ENCODE results near the gene TRAF1.

TRAF1 gene

DNA sequence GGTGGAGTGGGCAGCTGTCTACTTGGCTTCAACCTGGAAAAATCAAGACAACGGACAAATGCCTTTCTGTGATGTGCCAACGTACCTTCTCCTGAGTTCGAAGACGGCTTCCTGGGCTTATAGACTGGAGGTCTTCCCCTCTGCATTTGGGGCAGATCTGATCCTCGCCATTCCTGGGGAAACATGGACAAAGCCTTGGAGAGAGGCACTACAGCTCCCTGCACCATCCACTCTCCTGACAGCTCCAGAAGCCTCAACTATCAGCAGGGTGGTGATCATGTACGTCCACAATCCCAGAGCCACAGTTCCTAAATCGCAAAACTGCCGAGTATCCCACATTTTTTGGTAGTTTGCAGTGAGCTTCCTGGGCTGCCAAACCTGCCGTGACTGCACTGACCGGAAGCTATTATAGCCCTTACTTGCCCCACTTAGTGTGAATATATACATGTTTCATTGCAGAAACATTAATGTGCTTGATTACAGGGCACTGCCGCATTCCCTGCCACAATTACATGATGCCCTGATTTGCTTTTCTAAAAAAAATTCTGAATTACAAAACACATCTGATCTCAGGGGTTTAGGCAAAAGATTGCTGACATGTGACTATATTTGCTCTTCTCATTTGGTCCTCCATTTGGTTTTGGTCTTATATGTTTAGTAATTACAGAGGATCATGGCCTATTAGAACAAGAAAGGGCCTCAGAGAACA, 2.8 kb downstream of the TRAF1 start:
- DNase-seq (ENCODE audit: low read depth), result no peak

DNA sequence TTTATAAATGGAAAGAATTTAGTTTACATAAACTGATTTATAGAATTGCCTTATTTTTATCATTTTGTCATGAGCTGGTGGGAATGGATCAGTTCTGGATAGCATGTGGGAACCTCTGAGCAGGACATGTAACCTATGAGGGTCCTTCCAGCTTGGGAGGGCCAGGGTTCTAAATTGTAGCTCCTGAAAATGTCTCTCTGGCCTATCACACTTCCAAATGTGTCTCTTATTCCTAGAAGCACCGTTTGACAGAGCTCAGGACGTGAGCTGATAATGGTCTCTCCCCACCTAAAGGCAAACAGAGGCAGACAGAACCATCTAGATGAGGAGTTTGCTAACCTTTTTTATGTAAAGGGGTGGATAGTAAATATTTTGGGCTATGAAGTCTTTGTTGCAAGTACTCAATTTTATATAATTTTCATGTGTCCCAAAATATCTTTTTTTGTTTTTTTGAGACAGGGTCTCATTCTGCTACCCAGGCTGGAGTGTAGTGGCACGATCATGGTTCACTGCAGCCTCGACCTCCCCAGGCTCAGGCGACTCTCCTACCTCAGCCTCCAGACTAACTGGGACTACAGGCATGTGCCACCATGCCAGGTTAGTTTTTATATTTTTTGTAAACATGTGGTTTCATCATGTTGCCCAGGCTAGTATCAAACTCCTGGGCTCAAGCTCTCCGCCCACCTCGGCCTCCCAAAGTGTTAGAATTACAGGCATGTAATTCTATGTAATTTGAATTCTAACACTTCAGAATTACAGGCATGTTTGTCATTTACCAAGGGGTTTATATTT, 4.0 kb downstream of the TRAF1 start:
- DNase-seq (ENCODE audit: low read depth), result no peak

DNA sequence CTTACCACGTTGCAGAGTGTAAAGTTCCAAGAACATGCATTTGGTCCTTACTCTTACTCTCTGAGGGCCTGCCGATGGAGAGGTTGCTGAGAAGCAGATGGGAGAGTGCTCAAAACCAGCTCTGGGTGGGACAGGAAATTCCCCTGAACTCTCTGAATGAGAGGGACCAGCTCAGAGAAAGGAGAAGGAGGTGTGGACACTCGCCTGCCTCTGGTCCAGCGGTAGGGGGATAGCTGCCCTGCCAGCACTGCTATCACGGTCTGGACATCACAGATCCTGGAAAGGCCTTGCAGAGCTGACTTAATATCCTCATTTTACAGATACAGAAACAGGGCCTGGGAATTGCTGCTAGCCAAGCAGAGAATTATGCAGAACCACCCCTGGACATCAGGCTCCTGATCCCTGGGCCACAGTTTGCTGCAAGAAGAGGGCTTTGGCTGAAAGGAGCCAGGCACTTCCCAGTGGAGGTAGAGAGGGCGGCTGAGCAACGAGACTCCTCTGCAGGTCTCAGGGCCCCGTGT, 4.9 kb downstream of the TRAF1 start:
- no peak for DNase-seq (ENCODE audit: low read depth)

DNA sequence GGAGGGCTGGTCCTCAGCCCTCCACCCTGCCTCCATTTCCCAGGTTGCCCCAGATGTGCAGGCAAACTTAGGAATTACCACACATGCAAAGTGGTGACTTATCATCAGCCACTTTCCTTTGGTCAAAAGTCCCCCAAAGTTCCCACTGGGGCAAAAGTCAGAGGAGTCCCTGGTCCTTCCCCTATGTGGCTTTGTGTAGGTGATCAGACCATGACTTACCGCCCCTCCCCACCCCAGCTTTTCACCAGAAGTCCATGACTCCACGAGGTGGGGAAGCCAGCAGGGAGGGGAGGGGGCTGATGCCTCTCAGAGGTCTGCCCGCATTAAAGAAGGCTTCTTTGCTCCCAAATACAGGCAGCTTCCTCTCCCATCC, 5.8 kb downstream of the TRAF1 start:
- DNase-seq (ENCODE audit: low read depth), result no peak

DNA sequence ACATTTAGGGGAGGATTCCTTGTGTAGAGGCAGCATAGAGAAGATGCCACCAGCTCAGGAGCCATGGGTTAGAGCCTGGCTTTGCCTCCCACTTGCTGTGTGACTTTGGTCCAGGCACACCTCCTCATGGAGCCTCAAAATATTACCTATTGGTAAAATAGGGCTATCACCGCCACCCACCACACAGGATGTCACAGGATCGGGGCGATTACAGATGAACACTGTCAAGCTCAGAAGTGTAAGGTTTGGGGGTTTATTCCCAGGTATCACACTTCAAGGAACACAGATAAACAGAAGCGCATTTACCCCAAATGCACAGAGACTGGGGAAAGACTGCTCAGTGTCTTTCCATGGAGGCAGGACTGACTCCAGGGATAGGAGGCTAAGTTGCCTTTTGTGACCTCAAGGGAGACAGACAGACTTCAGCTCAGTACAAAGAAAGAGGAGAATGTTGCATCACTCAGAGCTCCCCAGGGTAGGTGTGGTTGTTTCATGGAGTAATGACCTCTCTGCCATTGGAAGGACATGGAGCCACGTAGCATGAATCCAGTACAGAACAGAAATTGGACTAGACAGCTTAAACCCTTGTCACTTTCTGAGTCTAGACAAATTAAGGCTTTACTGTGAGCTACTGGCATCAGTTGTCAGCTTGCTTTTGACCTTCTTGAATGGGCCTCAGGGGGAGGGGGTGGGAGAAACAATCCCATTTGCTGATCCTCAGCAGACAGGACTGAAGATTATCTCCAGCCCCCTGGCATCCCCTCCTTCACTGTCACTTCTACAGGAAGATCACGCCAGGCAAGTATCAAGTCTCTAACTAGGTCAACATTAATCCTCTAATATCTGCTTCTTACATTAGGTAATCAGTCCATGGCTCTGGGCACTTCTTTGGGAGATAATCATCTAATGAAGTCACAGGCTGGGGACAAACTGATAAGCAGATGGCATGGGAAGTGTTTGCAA, 6.5 kb downstream of the TRAF1 start:
- no peak for DNase-seq (ENCODE audit: low read depth)

DNA sequence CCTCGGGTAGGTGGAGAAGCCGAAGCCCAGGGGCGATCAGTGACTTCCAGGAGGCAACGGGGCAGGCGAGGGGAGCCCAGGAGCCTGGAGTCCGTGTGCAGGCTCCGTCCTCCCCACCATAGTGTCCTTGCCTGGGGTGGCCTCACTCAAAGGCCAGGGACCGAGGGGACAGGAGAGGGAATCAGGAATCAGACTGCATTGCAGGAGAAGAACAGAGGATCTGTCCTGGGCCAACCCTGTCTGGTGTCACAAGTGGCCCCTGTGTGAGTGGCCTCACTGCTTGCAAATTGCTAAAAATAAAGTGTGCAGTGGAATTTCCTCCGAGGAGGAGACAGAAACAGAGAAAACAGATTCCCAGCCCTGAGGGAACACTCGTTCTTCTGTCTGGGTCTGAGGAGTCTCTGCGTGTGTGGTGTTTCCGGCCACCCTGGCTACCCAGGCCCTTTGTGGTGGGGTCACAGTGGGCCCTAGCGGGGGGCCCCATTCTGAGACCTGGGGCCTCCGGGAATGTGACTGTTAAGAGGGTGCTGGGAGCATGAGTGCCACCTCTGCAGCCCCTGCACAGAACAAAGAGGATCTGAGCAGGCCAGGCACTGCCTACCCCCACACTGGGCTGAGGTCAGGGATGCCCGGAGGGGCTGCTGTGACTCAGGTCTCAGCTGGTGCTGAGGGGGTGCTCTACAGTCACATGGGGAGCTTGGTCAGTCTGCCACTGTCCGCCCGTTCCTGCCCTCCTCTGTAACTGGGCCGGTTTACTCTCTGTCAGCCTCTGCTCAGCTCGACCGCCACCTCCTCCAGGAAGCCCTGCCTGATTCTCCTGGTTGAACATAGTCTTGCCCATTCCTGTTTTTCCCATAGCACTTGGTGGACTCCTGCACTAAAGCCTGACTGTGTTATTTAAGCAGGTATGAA, 7.4 kb downstream of the TRAF1 start:
- DNase-seq (ENCODE audit: low read depth), result peak; percentile 70

DNA sequence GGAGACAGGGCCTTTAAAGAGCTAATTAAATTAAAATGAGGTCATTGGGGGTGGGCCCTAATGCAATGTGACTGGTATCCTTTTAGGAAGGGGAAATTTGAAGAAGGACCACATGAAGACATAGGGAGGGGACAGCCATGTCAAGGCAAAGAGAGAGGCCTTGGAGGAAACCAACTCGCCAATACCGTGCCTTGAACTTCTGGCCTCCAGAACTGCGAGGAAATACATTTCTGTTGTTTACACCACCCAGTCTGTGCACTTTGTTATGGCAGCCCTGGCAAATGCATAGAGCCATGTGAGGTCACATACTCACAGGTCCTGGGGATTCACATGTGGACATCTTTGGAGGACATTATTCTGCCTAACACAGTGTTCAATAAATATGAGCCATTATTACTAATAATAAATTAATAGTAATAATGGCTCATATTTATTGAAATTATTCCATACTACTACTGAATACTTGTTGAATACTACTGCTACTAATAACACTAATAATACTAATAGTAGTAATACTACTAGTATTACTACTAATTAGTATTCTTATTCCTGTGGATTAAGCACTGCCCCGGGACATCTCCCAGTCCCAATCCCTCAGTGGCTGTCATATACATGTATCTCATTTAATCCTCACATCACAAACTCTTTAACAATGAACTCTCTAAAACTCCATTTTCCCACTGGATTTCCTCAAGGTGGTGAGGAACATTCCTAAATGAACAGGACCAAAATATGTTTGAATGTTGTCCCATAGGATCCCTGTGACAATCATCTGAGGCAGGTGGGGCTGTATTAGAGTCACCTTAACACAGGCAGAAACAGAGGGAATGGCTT, 8.4 kb downstream of the TRAF1 start:
- no peak for DNase-seq (ENCODE audit: low read depth)

DNA sequence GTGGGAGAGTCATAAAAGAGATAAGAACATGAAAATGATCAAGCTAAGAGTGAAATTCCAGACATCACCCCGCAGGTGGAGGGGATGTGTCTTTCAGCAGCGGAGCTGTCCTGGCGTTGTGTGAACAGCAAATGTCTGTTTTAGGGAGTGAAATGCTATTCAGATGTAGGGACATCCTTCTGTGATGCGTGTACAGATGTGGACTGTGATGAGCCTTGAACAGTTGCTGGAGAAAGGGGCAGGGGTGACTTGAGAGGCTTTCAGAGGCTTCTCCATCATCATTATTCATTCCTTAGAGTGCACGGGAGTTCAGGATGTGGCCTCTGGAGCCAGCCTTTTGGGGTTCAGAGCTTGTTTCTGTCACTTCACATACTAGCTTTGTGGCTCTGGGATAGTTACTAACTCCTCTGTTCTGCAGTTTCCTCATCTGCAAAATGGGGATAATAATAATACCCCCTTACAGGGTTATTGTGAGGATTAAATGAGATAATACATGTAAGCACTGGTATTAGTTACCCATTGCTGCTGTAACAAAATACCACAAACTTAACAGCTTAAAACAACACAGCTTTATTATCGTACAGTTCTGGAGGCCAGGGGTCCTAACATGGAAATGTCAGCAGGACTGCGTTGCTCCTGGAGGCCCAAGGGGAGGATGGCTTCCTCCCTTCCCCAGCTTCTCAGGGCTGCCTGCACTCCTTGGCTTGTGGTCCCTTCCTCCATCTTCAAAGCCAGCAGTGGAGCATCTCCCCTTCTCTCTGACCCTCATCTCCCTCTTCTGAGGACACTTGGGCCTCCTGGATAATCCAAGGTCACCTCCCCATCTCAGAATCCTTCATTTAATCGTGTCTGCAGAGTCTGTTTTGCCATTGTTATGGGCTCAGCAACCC, 9.4 kb downstream of the TRAF1 start:
- DNase-seq (ENCODE audit: low read depth), result no peak

DNA sequence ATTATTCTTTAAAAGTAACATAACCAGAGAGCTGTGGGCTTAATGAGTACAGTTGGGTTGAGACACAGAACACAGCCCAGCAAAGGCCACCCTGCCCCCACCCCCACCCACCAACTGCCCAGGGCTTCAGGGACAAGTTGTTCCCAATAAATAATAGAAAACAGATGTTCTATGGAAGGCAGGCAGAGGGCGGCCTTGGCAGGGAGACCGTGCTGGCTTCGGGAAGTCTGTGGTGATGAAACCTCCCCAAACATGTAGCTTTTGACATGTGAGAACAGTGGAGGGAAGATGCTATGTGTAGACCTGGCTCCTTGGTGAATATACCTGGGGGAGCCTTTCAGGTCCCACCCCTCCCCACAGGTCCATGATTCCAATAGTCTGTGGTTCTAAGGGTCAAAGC, 10.0 kb downstream of the TRAF1 start:
- DNase-seq (ENCODE audit: low read depth), result no peak

DNA sequence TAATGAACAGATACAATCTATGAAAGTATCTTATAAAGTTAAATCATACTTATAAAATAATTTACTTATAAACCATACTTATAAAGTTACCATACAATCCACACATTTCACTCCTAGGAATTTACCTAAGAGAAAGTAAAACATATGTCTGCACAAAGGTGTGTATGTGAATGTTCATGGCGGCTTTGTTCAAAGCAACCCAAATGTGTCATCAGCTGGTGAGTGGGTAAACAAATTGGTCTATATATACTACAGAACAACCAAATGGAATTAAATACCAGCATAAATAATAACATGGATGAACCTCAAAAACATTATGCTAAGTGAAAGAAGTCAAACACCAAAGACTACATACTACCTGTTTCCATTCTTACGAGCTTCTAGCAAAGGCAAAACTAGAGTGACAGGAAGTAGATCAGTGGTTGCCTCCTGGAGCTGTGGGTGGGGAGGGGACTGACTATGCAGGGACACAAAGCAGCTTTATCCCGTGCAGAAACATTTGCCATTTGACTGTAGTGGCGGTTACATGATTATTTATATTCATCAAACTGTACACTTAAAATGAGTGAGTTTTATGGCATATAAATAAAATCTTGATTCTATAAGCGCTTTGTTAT, 10.6 kb downstream of the TRAF1 start:
- DNase-seq (ENCODE audit: low read depth), result no peak

DNA sequence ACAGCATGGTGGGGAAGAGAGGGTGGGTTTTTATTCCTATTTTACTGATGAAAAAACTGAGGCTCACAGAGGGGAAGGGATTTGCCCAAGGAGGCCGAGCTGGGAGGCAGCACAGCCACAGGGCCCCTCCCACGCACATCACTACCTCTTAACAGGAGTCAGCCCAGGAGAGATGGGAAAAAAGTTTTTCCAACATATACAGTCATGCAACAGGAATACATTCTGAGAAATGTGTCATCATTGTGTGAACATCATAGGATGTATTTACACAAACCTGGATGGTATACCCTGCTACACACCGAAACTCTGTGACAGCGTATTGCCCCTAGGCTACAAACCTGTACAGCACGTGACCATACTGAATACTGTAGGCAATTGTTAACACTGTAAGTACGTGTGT, 11.6 kb downstream of the TRAF1 start:
- peak; percentile 85 for DNase-seq (ENCODE audit: low read depth)

DNA sequence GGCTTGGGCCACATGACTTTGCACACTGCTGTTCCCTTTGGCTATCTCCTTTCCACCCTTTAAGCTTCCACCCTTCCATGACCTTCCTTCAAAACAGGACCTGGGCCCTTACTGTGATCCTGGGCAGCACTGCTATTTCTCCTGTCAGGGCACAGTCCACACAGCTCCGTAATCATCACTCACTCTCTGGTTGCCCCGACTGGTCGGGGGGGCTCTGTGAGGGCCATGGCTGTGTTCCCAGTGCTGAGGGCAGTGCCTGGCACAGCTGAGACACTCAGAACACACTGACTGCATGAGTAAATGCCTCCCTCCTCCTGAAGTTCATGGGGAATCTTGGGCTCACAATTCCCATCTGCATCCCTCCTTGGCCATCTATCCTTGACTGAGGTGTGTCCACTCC, 12.2 kb downstream of the TRAF1 start:
- DNase-seq (ENCODE audit: low read depth), result no peak

DNA sequence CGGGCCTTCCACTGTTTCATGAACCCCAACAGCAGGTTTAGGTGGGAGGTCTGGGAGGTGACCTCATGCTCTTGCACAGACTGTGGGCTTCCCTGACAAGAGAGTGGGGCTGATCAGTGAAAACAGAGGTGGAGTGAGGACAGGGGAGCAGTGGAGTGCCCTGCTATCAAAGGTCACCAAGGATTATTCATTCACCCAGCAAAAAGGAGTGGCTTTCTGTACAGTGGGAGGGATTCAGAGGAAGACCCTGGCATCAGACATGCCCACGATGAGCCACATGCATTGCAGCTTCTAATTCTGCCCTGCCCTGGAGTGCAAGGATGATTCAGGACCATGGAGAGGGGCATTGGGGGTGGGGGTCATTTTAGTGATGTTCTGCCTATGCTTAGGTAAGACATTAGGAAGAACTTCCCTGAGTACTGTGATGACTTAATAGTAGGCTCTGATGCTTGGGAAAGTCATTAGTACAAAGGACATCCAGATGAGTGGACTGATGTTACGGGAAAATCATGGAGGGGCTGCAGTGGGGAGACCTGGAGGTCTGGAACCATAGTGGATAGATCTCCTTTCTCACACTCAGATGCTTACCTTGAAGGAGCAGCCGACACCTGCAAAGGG, 12.8 kb downstream of the TRAF1 start:
- DNase-seq (ENCODE audit: low read depth), result no peak

DNA sequence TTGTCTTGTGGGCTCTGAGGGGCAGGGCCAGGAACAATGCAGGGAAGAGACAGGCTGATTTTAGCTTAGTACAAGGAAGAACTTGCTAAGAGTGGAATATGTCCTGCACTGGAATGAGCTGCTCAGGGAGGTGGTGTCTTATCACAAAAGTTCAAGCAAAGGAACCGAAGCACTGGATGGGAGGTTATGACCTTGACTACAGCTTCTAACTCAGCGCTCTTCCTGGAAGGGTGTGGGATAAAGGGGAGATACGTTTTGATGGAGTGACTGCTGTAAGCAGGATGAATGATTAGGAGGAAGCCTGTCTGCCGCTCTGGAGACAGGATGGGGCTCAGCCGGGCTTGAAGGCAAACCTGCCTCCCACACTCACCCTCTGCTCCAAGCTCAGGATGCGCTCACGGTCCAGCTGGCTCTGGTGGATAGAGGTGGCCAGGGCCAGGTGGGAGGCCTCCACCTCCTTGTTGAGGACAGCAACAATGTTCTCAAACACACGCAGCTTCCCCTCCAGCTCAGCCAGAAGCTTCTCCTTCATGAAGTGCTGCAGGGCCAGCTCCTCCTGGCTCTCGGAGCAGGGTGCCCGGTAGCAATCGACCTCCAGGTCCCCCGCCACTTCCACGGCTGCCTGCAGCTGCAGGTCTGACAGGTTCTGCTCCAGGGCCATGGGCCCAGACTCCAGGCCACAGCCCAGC, 13.5 kb downstream of the TRAF1 start:
- DNase-seq (ENCODE audit: low read depth), result no peak

DNA sequence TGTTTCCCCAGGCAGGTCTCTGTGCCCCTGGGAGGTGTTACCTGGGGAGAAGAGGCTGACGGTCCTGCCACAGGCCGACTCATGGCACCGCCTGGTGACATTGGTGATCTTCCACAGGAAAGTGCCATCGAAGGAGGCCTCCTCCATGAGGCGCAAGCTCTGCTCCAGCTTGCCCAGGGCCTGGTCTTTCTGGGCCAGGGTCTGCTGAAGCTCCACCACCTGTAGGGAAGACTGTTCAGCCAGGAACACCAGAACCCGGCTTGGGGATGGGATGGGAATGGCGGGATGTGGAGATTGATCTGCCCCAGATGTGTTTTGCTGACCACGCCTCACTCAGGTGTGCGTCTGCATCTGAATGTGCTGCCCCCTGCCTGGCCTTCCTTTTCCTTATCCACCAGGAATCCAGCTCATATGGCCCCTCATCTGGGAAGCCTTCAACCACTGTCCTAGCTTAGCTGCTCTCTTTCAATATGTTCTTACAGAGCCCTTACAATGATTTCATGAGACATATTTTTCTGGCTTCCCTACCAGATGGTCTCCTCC, 15.2 kb downstream of the TRAF1 start:
- DNase-seq (ENCODE audit: low read depth), result no peak

DNA sequence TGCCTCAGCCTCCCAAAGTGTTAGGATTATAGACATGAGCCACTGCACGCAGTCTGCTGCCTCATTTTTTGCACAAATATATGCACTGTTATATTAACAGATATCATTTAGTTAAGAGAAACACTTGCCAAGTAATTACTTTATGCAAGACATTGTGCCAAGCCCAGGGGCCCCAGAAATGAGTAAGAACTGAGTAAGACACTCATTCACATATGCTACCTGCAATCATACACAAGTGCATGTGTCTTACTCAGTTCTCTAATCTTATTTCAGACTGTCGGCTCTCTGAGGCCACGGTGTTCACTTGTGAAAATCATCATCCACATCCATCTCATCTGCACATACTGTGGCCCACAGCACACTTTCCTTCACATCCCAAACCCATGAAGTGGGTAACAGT, 16.0 kb downstream of the TRAF1 start:
- DNase-seq (ENCODE audit: low read depth), result peak; percentile 43

DNA sequence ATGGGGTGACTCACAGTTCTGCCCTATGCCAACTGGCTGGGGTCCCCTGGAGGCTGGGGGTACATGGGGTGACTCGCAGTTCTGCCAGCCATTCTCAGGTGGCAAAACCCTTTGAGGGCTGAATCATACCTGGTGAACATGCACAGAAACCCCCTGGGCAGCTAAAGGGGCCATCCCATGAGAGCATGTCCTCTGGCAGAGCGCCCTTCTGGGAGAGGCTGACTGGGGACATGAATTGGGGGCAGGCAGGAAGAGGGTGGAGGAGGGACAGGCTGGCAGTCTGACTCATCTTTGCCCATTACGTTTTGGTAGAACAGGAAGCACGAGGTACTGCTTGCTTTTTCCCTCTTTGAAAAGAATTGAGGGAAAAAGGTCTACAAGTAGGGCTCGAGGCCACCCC, 16.7 kb downstream of the TRAF1 start:
- peak; percentile 35 for DNase-seq (ENCODE audit: low read depth)

Measured in ELR (cell line).